Measurements from ENCODE around the gene EPG5. TPM values are rescaled to one million over a fixed set of nuclear protein-coding genes. Genes with fewer than 3 reads are reported as not detected.

Gene EPG5
- total RNA-seq, 1 experiment from 2014 or later, result 22.7 TPM

GRCh38 chr18:45854036-45854586, 113.0 kb downstream of the EPG5 start (continued):
- TF ChIP-seq RORB (CRISPR knock-in tag; IDR thresholded peaks at IDR 0.05), result no peak
- no peak for TF ChIP-seq NR1H2 (CRISPR knock-in tag; IDR thresholded peaks at IDR 0.05)
- no peak for TF ChIP-seq TEAD1 (CRISPR knock-in tag; IDR thresholded peaks at IDR 0.05)

DNA sequence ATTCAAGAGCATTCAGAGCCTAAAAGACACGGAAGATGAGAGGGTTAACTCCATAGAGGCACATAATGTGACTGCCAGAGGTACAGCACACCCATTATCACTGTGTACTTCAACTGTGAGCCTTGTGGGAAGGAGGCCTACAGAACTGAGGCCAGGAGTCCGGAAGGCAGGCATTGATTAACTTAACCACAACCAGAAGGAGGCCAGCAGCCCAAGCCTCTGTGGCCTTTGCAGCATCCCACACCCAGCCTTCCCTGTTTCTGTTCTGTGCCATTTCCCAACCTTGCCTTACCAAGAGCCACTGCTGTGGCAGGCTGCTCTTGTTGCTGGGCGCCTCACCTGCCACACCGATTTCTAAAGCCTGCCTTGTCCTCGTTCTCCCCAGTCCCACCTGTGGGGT, 114.5 kb downstream of the EPG5 start:
- Mint-ChIP-seq H3K36me3 (peaks cover 20% of the 10 kb centered on the region), H3K27me3 (ENCODE audit: low read depth) (no peaks in the 10 kb centered on the region), H3K9me3 (no peaks in the 10 kb centered on the region), H3K4me3 (no peak overlapping the region), H3K4me1 (0 out of 2 replicates have a peak, but pooled peaks cover 5% of the 10 kb centered on the region), H3K27ac (peak overlapping the region; percentile 48; the same call in 1 of the 2 replicates)
- ChIA-PET CTCF (no interaction called here), POLR2A (no interaction called here)
- DNase-seq (ENCODE audit: low spot score) (no peak), ATAC-seq (no peak)
- TF ChIP-seq JAZF1 (CRISPR knock-in tag; IDR thresholded peaks at IDR 0.05) (no peak), HMGA2 (CRISPR knock-in tag; IDR thresholded peaks at IDR 0.05) (no peak)

GRCh38 chr18:45851161-45851925, 115.8 kb downstream of the EPG5 start:
- Mint-ChIP-seq H3K27ac (no peak overlapping the region), H3K27me3 (ENCODE audit: low read depth) (no peaks in the 10 kb centered on the region), H3K4me1 (0 out of 2 replicates have a peak, but pooled peaks cover 5% of the 10 kb centered on the region), H3K9me3 (no peaks in the 10 kb centered on the region), H3K36me3 (peaks cover 15% of the 10 kb centered on the region), H3K4me3 (no peak overlapping the region)
- DNase-seq (ENCODE audit: low spot score) (no peak), ATAC-seq (no peak)
- CTCF ChIA-PET, result interaction anchor here (0.6 to 2.3 kb wide), 7 partner anchors 11 to 187 kb away, joined by 3 to 16 read pairs (median 6); partner anchors contain the start of gene SLC14A1
- no peak for TF ChIP-seq ZNF416 (CRISPR knock-in tag; IDR thresholded peaks at IDR 0.05)
- TF ChIP-seq ZNF138 (CRISPR knock-in tag; conservative IDR thresholded peaks at IDR 0.05), result no peak
- no peak for TF ChIP-seq EMX1 (CRISPR knock-in tag; IDR thresholded peaks at IDR 0.05)
- TF ChIP-seq SP1 (CRISPR knock-in tag; conservative IDR thresholded peaks at IDR 0.05), result no peak
- TF ChIP-seq, protein P1, sequence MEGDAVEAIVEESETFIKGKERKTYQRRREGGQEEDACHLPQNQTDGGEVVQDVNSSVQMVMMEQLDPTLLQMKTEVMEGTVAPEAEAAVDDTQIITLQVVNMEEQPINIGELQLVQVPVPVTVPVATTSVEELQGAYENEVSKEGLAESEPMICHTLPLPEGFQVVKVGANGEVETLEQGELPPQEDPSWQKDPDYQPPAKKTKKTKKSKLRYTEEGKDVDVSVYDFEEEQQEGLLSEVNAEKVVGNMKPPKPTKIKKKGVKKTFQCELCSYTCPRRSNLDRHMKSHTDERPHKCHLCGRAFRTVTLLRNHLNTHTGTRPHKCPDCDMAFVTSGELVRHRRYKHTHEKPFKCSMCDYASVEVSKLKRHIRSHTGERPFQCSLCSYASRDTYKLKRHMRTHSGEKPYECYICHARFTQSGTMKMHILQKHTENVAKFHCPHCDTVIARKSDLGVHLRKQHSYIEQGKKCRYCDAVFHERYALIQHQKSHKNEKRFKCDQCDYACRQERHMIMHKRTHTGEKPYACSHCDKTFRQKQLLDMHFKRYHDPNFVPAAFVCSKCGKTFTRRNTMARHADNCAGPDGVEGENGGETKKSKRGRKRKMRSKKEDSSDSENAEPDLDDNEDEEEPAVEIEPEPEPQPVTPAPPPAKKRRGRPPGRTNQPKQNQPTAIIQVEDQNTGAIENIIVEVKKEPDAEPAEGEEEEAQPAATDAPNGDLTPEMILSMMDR (IDR thresholded peaks at IDR 0.05), result no peak
- no peak for TF ChIP-seq USF1 (CRISPR knock-in tag; IDR thresholded peaks at IDR 0.05)
- TF ChIP-seq SMAD3 (CRISPR knock-in tag; IDR thresholded peaks at IDR 0.05; ENCODE audit: borderline replicate concordance), result no peak
- no peak for TF ChIP-seq NR1H2 (CRISPR knock-in tag; IDR thresholded peaks at IDR 0.05)
- TF ChIP-seq RORB (CRISPR knock-in tag; IDR thresholded peaks at IDR 0.05), result no peak
- TF ChIP-seq, protein P2, sequence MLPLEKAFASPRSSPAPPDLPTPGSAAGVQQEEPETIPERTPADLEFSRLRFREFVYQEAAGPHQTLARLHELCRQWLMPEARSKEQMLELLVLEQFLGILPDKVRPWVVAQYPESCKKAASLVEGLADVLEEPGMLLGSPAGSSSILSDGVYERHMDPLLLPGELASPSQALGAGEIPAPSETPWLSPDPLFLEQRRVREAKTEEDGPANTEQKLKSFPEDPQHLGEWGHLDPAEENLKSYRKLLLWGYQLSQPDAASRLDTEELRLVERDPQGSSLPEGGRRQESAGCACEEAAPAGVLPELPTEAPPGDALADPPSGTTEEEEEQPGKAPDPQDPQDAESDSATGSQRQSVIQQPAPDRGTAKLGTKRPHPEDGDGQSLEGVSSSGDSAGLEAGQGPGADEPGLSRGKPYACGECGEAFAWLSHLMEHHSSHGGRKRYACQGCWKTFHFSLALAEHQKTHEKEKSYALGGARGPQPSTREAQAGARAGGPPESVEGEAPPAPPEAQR (CRISPR knock-in tag; IDR thresholded peaks at IDR 0.05), result no peak
- no peak for TF ChIP-seq JUN (CRISPR knock-in tag; IDR thresholded peaks at IDR 0.05)
- POLR2A ChIA-PET, result no interaction called here

- peak; percentile 83 for ATAC-seq
Observed at GRCh38 chr18:45850021-45850420, 117.1 kb downstream of the EPG5 start.

More at GRCh38 chr18:45850021-45850420, 117.1 kb downstream of the EPG5 start:
- no peak for TF ChIP-seq NFATC4 (CRISPR knock-in tag; IDR thresholded peaks at IDR 0.05)
- TF ChIP-seq, protein P1 (IDR thresholded peaks at IDR 0.05), result peak; percentile 20; the same call in 1 of the 2 replicates
- peak; percentile 66 for DNase-seq (ENCODE audit: low spot score)
- no peaks in the 10 kb centered on the region for H3K27me3 Mint-ChIP-seq (ENCODE audit: low read depth)
- H3K9me3 Mint-ChIP-seq, result no peaks in the 10 kb centered on the region
- ChIA-PET POLR2A (no interaction called here), CTCF (interaction anchor here (0.6 to 2.3 kb wide), 11 partner anchors 10 to 185 kb away, joined by 3 to 16 read pairs (median 5); partner anchors contain the start of gene SLC14A1)
- no peak overlapping the region for H3K27ac Mint-ChIP-seq
- H3K4me1 Mint-ChIP-seq, result 0 out of 2 replicates have a peak, but pooled peaks cover 5% of the 10 kb centered on the region
- no peak overlapping the region for H3K4me3 Mint-ChIP-seq
- H3K36me3 Mint-ChIP-seq, result peaks cover 2% of the 10 kb centered on the region; the same call in 1 of the 2 replicates

Data from WTC11 (cell line).